HG02870 (cell line): ENCODE data around the gene TFF1.

ENCODE experiments used
- ATAC-seq: cut with Tn5 transposase; IDR thresholded peaks from one replicate; pipeline ENCODE4 v1.9.1; 2021; ENCODE audit warnings: mild to moderate bottlenecking, moderate library complexity; ENCODE audit not compliant: unreplicated experiment

TFF1 gene

GRCh38 chr21:42400525-42400924, 34.2 kb upstream of the TFF1 start:
- no peak for ATAC-seq

GRCh38 chr21:42398436-42399028, 32.2 kb upstream of the TFF1 start:
- ATAC-seq = no peak

DNA sequence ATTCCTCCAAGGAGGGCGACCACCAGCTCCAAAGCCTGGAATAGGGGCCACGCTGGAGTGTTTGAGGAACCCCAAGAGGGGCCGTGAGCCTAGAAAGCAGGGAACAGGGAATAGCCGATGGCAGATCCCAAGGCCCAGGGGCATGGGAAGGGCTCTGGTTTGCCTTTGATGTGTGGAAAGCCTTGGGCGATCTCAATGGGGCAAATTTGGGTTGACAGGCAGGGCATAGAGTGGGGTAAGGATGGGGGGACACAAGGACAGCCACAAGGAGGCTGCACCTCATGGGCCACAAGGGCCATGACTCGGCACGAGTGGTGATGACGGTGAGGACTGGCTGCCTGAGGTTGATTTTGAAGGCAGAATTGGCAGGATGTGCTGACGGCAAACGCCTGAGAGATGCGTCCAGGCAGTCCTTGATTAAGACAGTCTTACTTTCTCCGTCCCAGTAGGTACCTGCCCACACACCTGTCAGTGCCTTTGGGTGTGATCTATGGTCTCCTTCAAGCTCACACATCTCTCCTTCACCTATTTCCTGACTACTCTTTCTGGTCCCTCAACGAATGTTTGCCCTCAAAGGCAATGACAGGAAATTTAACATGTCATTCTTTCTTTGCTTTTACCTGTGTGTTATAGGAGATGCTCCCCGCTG, 31.5 kb upstream of the TFF1 start:
- no peak for ATAC-seq

GRCh38 chr21:42396799-42397745, 30.7 kb upstream of the TFF1 start:
- ATAC-seq = no peak

- ATAC-seq = no peak
These were observed 29.7 kb upstream of the TFF1 start, which contains the start of gene TMPRSS3 for GRCh38 chr21:42395905-42396651. TSS of gene TMPRSS3 (minus strand) at chr21:42396052. CDS start at chr21:42395417, 635 bp downstream.

DNA sequence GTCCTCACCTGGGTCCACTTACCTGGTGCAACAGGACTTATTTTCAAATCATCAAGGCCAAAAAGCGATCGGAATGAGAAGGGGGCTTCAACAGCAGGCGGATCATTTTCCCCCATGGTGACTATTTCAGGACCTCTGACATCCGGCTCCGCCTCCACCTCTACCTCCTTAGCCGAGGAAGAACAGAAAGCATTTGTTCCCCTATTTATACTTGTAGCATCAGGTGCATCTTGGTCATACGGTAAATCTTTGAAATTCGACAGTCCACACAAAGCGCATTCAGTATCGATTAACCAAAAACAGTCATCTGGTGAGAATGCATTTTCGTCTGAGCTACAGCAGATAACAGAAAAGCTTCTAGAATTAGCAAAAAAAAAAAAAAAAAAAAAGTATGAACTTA, 29.0 kb upstream of the TFF1 start:
- ATAC-seq = no peak

DNA sequence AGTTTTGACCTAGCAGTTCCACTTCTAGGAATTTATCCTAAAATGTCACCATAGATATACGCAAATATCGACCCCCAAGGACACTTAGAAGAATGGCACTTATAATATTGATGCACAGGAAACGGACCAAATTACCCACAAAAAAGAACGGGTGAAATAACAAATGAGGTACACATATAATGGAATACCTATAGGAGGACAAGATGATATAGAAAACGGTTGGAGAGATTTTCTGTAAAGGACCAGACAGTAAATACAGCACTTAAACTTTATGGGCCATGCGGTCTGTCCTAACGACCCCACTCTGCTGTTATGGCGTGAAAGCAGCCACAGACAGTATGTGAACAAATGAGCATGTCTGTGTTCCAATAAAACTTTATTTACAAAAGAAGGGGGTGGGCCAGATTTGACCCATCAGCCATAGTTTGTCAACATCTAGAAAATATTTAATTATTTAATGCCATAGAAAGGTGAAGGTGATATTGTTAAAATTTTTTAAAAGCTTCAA, 27.2 kb upstream of the TFF1 start:
- no peak for ATAC-seq

GRCh38 chr21:42392731-42393442, 26.6 kb upstream of the TFF1 start:
- no peak for ATAC-seq

GRCh38 chr21:42391297-42391696, 25.0 kb upstream of the TFF1 start:
- no peak for ATAC-seq

DNA sequence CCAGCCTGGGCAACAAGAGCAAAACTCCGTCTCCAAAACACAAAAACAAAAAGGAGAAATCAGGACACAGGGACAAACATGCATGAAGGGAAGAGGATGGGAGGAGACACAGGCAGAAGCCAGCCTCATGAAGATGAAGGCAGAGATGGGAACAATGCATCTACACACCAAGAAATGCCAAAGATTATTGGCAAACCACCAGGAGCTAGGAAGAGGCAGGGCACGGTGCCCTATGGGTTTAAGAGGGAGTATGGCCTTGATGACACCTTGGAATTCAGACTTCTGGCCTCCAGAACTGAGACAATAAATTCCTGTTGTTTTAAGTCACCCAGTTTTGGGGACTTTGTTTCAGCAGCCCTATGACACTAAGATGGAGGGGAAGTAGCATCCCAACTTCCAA, 24.4 kb upstream of the TFF1 start:
- no peak for ATAC-seq

- ATAC-seq = no peak
These were observed 23.9 kb upstream of the TFF1 start for GRCh38 chr21:42390193-42390592.

DNA sequence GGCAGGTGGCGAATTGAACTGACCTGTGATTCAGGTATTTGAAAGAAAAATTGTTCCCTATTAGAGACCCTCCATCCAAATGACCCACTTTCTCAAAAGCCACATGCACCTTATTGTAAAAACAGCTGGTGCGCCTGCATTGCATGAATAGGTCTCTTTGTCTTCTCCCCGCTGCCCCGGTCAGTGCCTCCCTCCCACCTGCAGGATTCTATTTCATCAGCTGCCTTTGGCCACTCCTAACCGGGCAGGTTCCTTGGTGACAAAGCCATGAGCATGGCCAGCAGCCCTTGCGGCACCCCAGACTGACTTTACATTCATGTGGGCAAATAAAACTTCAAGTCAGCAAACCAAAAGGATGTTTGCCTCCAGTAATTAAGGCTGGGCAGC, 23.1 kb upstream of the TFF1 start:
- no peak for ATAC-seq

DNA sequence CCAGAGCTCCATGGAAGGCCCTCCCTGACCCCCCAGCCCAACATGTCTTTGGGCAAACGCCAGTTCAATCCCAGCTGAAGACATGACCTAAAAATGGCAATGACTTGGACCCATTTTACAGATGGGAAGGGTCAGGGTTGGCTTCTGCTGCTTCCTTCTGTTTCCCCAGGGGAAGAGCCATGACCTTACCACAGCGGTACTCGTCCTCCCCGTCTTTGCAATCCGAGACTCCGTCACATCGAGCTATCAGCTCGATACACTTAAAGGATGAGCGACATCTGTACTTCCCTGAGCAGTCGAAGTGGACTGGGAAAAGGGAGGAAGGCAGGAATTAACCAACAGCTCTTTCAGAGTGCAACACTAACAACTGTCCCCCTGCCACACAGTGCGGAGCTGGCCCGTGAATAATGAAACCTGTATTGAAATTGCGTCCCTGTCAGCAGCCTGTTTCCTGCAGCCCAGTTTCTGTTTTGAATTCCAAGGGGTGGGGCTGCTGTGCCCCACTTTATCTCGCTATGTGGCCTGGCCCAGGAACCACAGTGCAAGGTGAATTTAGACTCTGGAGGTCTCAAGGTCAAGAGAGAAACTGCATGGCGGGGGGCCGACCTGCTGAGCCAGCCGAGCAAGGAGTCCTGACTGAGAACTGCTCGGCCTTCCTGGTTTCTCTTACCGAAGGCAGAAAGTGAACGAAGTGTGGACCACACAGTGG, 22.6 kb upstream of the TFF1 start:
- no peak for ATAC-seq

GRCh38 chr21:42387843-42388340, 21.6 kb upstream of the TFF1 start:
- no peak for ATAC-seq

GRCh38 chr21:42387164-42387563, 20.8 kb upstream of the TFF1 start:
- ATAC-seq = no peak

- ATAC-seq = no peak
These were observed 19.8 kb upstream of the TFF1 start for GRCh38 chr21:42386034-42386591.

DNA sequence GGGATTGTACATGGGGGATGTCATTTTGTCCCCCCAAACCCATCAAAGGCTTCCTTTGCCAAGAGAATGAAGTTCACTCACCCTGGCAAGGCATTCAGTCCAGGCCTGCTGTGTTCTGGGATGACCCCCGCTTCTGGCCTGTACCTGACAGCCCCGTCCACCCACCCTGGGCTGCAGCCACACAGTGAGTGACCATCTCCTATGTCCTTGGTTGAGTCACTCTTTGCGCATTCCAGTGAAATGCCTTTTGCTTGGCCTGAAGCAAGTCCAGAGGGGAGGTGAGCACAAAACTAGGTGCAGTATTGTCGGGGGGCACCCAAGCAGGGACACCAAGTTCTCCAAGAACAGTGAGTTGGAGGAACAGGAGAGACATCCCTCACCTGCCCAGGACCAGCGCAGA, 19.3 kb upstream of the TFF1 start:
- ATAC-seq = no peak

DNA sequence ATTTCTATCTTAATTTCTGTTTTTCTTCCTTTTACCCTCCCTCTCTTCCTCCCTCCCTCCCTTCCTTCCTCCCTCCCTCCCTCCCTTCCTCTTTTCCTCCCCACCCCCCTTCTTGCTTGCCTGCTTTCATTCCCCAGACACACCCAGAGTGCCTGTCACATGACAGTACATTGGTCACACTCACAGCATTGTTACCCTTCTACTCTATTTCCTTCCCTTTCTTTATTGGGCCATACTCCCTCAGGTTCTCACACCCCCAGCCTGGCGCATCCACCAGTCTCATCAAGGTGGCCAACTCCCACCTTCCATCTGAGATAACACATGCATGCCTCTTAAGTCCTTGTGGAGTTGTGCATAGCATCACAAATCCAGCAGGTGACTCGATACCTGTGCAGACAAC, 18.7 kb upstream of the TFF1 start:
- no peak for ATAC-seq
